Effector memory CD4-positive, alpha-beta T cell (primary cell): ENCODE data around the gene UPB1.

Experiments
- DNase-seq, 3 donors: peaks; one replicate each; pipeline ENCODE4 v3.0.0-alpha.2; 2020
- H3K27ac ChIP-seq: 2 replicates; pipeline ENCODE4 v1.7.0; 2013; ENCODE audit warnings: mild to moderate bottlenecking, low read length, moderate library complexity; ENCODE audit not compliant: insufficient read depth, poor library complexity, severe bottlenecking
- H3K27me3 ChIP-seq: replicated peaks from 2 replicates; pipeline ENCODE4 v1.7.0; 2013; ENCODE audit warnings: mild to moderate bottlenecking, low read length; ENCODE audit not compliant: insufficient read depth, control insufficient read depth, poor library complexity, severe bottlenecking
- H3K36me3 ChIP-seq: 2 replicates; pipeline ENCODE4 v1.7.0; 2013; ENCODE audit warnings: mild to moderate bottlenecking, low read length, moderate library complexity; ENCODE audit not compliant: control insufficient read depth, insufficient read depth
- H3K4me1 ChIP-seq: 2 replicates; pipeline ENCODE4 v1.7.0; 2013; ENCODE audit warnings: low read length, mild to moderate bottlenecking; ENCODE audit not compliant: control insufficient read depth, insufficient read depth, poor library complexity, severe bottlenecking
- H3K4me3 ChIP-seq: 2 replicates; pipeline ENCODE4 v1.7.0; 2013; ENCODE audit warnings: low read length, low read depth, mild to moderate bottlenecking; ENCODE audit not compliant: insufficient read depth, poor library complexity, severe bottlenecking
- H3K9me3 ChIP-seq: 2 replicates; pipeline ENCODE4 v1.7.0; 2013; ENCODE audit warnings: mild to moderate bottlenecking, low read length, moderate library complexity; ENCODE audit not compliant: control insufficient read depth

UPB1 gene

DNA sequence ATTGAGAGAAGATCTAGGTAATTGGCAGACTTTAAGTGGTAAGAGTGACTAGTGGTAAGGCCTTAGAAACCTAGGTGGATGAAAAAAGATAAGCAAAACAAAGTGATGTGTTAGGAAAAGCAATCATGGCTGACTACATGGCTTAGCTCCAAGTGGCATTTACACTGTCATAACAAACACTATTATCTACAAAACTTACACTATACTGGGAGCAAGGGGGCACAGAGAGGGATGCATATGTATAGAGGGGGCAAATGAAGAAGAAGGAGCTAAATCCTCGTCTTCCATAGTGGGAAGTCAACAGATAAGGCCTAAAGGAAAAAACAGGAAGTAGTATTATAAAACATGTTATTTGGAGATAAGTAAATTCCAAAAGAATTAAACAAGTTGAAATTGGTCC lies 35.2 kb upstream of the UPB1 start:
- Histone ChIP-seq H3K27ac (no peak overlapping the region), H3K9me3 (no peaks in the 10 kb centered on the region), H3K4me1 (no peaks in the 10 kb centered on the region), H3K36me3 (no peaks in the 10 kb centered on the region), H3K4me3 (no peak overlapping the region), H3K27me3 (no peaks in the 10 kb centered on the region)
- DNase-seq, result no peak

DNA sequence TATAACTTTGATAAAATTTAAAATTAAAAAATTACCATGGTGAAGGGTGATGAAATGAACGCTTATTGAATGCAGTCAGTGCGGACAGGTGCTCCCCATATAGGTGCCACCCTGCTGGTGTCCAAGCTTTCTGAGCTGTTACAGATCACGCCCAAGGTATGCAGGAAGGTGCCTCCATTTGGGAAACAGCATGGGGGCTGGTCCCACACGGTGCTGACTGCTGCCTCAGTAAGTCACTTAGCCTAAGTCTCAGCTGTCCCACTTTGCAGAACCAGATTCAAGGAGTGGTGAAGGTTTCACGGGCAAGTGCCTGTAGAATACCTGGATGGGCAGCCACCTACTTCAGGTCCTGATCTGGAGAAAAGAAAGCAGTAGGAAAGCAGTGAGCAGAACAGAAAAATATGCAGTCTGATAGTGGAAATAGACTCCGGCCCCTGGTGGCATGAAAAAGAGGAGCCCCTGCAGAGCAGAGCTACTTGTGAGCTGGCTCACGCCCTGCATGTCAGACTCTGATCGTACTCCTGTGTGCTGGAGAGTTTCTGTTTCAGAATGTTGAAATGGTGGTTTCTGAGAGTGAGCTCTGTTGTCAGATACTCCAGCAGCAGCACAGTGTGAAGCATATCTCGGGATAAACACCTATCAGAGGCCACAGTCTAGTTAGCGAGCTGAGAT lies 34.6 kb upstream of the UPB1 start:
- H3K4me1 ChIP-seq, result no peaks in the 10 kb centered on the region
- no peak overlapping the region for H3K27ac ChIP-seq
- no peaks in the 10 kb centered on the region for H3K9me3 ChIP-seq
- no peak overlapping the region for H3K4me3 ChIP-seq
- H3K36me3 ChIP-seq, result no peaks in the 10 kb centered on the region
- no peak for DNase-seq
- no peaks in the 10 kb centered on the region for H3K27me3 ChIP-seq

DNA sequence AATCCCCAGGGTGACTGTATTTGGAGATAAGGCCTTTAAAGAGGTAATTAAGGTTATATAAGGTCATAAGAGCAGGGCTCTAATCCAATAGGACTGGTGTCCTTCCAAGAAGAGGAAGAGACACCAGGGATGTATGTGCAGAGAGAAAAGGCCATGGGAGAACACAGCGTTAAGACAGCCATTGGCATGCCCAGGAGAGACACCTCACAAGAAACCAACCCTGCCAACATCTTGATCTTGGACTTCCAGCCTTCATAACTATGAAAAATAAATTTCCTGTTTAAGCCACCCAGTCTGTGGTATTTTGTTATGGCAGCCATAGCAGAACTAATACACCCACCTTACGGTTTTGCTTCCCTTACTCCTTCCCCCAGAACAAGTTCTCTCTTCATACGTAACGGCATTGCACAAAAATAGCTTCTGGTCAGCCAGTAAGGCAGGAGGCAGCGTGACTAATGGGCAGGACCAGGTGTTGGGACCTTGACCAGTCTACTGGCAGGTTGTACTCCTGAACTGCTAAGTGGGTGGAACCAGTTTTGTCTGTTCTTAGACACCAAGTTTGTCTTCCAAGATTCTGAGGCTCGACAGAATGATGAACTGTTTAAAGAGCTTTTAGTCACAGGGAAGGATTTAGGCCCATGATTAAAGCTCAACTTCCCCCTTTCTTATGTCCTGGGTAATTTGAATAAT lies 31.9 kb upstream of the UPB1 start:
- DNase-seq, result no peak
- H3K27me3 ChIP-seq, result no peaks in the 10 kb centered on the region
- no peak overlapping the region for H3K4me3 ChIP-seq
- no peaks in the 10 kb centered on the region for H3K4me1 ChIP-seq
- H3K27ac ChIP-seq, result no peak overlapping the region
- H3K36me3 ChIP-seq, result no peaks in the 10 kb centered on the region
- no peaks in the 10 kb centered on the region for H3K9me3 ChIP-seq

- no peaks in the 10 kb centered on the region for H3K27me3 ChIP-seq
- no peak for DNase-seq
- H3K4me1 ChIP-seq, result no peaks in the 10 kb centered on the region
- H3K9me3 ChIP-seq, result no peaks in the 10 kb centered on the region
- H3K4me3 ChIP-seq, result no peak overlapping the region
- H3K27ac ChIP-seq, result no peak overlapping the region
- no peaks in the 10 kb centered on the region for H3K36me3 ChIP-seq
These were observed 29.6 kb upstream of the UPB1 start for GRCh38 chr22:24465566-24465965.

DNA sequence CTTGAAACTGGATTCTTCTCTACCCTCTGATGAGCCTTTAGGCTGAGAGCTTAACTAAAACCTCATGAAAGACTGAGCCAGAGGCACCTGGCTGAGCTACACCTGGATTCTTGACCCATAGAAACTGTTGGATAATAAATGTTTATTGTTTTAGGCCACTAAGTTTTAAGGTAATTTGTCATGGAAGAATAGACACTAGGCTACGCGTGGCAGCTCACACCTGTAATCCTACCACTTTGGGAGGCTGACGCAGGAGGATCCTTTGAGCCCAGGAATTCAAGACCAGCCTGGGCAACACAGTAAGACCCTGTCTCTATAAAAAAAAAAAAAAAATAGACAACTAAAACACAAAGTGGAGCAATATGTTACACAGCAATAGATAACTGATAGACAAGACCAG lies 29.2 kb upstream of the UPB1 start:
- H3K27ac ChIP-seq, result no peak overlapping the region
- H3K4me1 ChIP-seq, result no peaks in the 10 kb centered on the region
- no peaks in the 10 kb centered on the region for H3K9me3 ChIP-seq
- DNase-seq, result no peak
- no peaks in the 10 kb centered on the region for H3K27me3 ChIP-seq
- H3K36me3 ChIP-seq, result no peaks in the 10 kb centered on the region
- no peak overlapping the region for H3K4me3 ChIP-seq

DNA sequence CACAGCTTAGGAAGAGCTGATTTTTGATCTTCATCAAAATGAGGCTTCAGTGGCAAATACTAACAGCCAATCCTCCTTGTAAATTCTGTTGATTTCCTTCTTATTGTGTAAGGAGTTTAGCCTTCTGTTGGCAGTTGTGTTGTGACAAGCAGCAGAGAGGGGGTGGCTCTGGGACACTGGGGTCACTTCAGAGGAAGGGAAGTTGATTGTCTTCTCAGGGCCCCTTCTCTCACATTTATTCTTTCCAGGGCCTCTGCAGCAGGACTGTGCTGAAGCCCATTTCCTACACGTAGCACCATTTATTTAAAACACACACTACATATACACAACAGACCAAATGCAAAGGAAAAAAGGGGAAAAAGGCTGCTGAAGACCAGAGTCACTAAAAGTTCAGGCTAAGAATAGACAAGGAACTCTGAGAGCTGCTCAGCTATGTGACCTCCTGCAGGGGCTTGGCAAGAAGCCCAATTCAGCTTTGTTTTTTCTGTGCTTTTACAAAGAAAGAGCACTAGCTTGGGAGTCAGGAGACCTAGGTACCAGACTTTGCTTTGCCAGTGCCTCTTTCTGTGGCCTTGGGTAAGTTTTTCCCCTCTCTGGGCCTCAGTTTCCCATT lies 28.3 kb upstream of the UPB1 start:
- Histone ChIP-seq H3K27me3 (no peaks in the 10 kb centered on the region), H3K9me3 (no peaks in the 10 kb centered on the region), H3K27ac (no peak overlapping the region), H3K4me3 (no peak overlapping the region), H3K36me3 (no peaks in the 10 kb centered on the region), H3K4me1 (no peaks in the 10 kb centered on the region)
- no peak for DNase-seq

- H3K36me3 ChIP-seq, result no peaks in the 10 kb centered on the region
- no peaks in the 10 kb centered on the region for H3K27me3 ChIP-seq
- DNase-seq, result no peak
- no peaks in the 10 kb centered on the region for H3K4me1 ChIP-seq
- no peaks in the 10 kb centered on the region for H3K9me3 ChIP-seq
- no peak overlapping the region for H3K4me3 ChIP-seq
- no peak overlapping the region for H3K27ac ChIP-seq
These were observed 27.8 kb upstream of the UPB1 start for GRCh38 chr22:24467340-24467739.

DNA sequence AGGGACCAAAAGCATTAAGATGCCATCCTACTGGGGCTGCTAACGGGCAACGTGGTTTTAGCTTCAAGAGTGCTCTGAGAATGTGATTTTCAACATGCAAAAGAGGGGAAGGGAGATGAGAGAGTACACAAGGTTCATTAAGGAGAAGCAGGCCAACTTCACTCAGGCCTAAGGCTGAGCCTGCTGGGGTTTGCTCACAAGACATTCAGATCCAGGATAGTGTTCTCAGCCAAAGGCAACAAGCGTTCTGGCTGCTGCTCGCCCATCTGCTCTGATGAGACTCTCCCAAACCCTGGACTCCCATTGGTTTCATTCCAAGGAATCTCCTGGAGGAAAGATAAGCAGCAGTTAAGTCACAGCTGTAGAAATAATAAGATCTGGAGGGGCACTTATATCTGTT lies 23.6 kb upstream of the UPB1 start:
- no peaks in the 10 kb centered on the region for H3K36me3 ChIP-seq
- no peaks in the 10 kb centered on the region for H3K4me1 ChIP-seq
- no peak overlapping the region for H3K4me3 ChIP-seq
- H3K27me3 ChIP-seq, result no peaks in the 10 kb centered on the region
- H3K9me3 ChIP-seq, result no peaks in the 10 kb centered on the region
- no peak overlapping the region for H3K27ac ChIP-seq
- no peak for DNase-seq

- no peak overlapping the region for H3K4me3 ChIP-seq
- no peak for DNase-seq
- H3K36me3 ChIP-seq, result no peaks in the 10 kb centered on the region
- no peaks in the 10 kb centered on the region for H3K27me3 ChIP-seq
- no peaks in the 10 kb centered on the region for H3K4me1 ChIP-seq
- H3K27ac ChIP-seq, result no peak overlapping the region
- no peaks in the 10 kb centered on the region for H3K9me3 ChIP-seq
These were observed 21.8 kb upstream of the UPB1 start for GRCh38 chr22:24473284-24473683.

DNA sequence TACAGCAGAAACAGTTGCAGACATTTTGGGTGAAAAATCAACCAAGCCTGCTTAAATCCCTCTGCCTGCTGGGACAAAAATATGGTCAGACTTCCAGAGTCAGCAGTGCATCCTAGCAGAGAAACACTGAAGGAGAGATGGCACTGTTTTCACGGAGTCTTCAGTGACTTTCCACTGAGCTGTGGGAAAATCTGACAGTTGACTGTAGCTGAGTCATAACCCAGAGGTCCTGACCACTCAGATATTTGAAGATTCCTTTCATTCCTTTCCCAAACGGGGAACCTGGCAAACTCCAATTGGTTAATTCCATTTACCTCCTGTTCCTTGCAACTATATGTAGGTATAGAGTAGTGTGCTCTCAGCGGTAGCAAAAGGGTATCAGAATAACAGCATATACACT lies 20.9 kb upstream of the UPB1 start:
- Histone ChIP-seq H3K27ac (no peak overlapping the region), H3K4me3 (no peak overlapping the region), H3K27me3 (no peaks in the 10 kb centered on the region), H3K4me1 (no peaks in the 10 kb centered on the region), H3K9me3 (no peaks in the 10 kb centered on the region), H3K36me3 (no peaks in the 10 kb centered on the region)
- DNase-seq, result no peak
